Natural killer cell (primary cell): ENCODE measurements around the gene KIRREL3. TPM values are rescaled to one million over a fixed set of nuclear protein-coding genes. Genes with fewer than 3 reads are reported as not detected.

Experiments used
- ATAC-seq, 3 donors: fragments of 150-1000 bp in 2 of 3; fragments of 200-7000 bp in 1 of 3; cut with Tn5 transposase; 1 replicate in 1 of 3; 2 replicates in 2 of 3; pipeline ENCODE4 v1.10.0; 2021; ENCODE audit warnings: mild to moderate bottlenecking in 2 of 3, moderate library complexity in 2 of 3
- DNase-seq, 2 donors: peaks; one replicate each; pipeline versions ENCODE4 v3.0.0 to v3.0.0-alpha.2; 2013 to 2021; ENCODE audit warnings: mixed read lengths in 1 of 2
- H3K27ac ChIP-seq: one replicate; pipeline ENCODE4 v1.5.1; 2013; ENCODE audit warnings: mild to moderate bottlenecking, low read length
- H3K27me3 ChIP-seq: one replicate; pipeline ENCODE4 v1.6.1; 2013; ENCODE audit warnings: low read length; ENCODE audit not compliant: control insufficient read depth, insufficient read depth
- H3K36me3 ChIP-seq: one replicate; pipeline ENCODE4 v1.6.1; 2013; ENCODE audit warnings: low read length; ENCODE audit not compliant: control insufficient read depth, insufficient read depth
- H3K4me1 ChIP-seq: one replicate; pipeline ENCODE4 v1.6.1; 2013; ENCODE audit warnings: low read length; ENCODE audit not compliant: control insufficient read depth, insufficient read depth
- H3K4me3 ChIP-seq: one replicate; pipeline ENCODE4 v1.5.1; 2013; ENCODE audit warnings: low read length
- H3K9me3 ChIP-seq: one replicate; pipeline ENCODE4 v1.6.1; 2013; ENCODE audit warnings: low read length; ENCODE audit not compliant: control insufficient read depth, insufficient read depth
- H3K27ac Mint-ChIP-seq, 2 donors: one replicate each; pipeline ENCODE4 v1.8.0; 2022; ENCODE audit warnings: mild to moderate bottlenecking in 2 of 2, mixed read lengths in 2 of 2, moderate library complexity in 1 of 2
- H3K27me3 Mint-ChIP-seq, 2 donors: one replicate each; pipeline ENCODE4 v1.8.0; 2022; ENCODE audit warnings: low read depth in 2 of 2, mixed read lengths in 2 of 2
- H3K36me3 Mint-ChIP-seq: one replicate; pipeline ENCODE4 v1.8.0; 2022; ENCODE audit warnings: mixed read lengths
- H3K4me1 Mint-ChIP-seq, 2 donors: one replicate each; pipeline ENCODE4 v1.8.0; 2022; ENCODE audit warnings: mixed read lengths in 2 of 2
- H3K4me3 Mint-ChIP-seq: one replicate; pipeline ENCODE4 v1.8.0; 2022; ENCODE audit warnings: mild to moderate bottlenecking, moderate library complexity, mixed read lengths
- H3K9me3 Mint-ChIP-seq, 2 donors: one replicate each; pipeline ENCODE4 v1.8.0; 2022; ENCODE audit warnings: mixed read lengths in 2 of 2
- WGBS: methylation state at CpG from one replicate; pipeline ENCODE4 v1.1.7; 2013; ENCODE audit warnings: missing lambda C conversion rate; ENCODE audit not compliant: insufficient coverage; 5-methylcytosine and 5-hydroxymethylcytosine counted together
- intact Hi-C: fragments of 100-400 bp; cut with micrococcal nuclease; formaldehyde crosslinking; loops from one replicate; pipeline ENCODE4 v1.14.2; 2022
- total RNA-seq, 4 donors: library from RNA; stranded (reverse); fragments of 120-200 nt in 1 of 4; gene quantifications; one replicate each; pipeline versions ENCODE4 v1.2.3 to v1.2.4, GENCODE V29; 2013 to 2022
- TF ChIP-seq, protein P1 (sequence below): fragments of 200-600 bp; IDR thresholded peaks from one replicate; pipeline ENCODE4 v1.8.0; 2022; ENCODE audit warnings: antibody characterized with exemption

The KIRREL3 gene
- total RNA-seq, 3 donors from 2014 or later (not counting 1 experiment from before 2014, with no cell fraction given) = not detected

DNA sequence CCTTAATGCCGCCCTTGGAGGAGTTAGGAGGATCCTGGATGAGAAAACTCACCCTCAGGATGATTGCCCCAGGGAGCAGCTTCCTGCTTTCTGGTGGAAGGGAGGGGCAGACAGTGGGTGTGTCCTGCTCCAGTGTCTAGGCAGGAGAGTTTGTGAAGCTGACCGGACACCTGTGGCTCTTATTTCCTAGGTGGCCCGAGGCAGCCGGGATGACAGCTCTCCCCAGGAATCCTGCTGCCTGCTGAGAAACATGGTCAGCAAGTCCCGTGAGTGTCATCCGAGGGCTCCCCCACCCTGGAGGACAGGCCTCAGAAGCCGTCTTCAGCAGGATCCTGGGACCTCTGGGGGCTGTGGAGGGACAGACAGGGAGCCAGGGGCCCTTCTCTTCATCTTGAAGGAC is 594.7 kb downstream of the KIRREL3 start:
- Histone ChIP-seq H3K27ac (no peak overlapping the region), H3K4me3 (no peak overlapping the region), H3K36me3 (peaks cover 21% of the 10 kb centered on the region), H3K4me1 (no peaks in the 10 kb centered on the region), H3K27me3 (no peaks in the 10 kb centered on the region), H3K9me3 (no peaks in the 10 kb centered on the region)
- no peaks in the 10 kb centered on the region for H3K9me3 Mint-ChIP-seq
- H3K27ac Mint-ChIP-seq = peak overlapping the region in 1 of 2 donors; percentile 38
- H3K36me3 Mint-ChIP-seq = peaks cover 8% of the 10 kb centered on the region
- H3K4me1 Mint-ChIP-seq = peaks cover 18 to 34% of the 10 kb centered on the region in 2 donors
- no peak overlapping the region for H3K4me3 Mint-ChIP-seq
- H3K27me3 Mint-ChIP-seq = no peaks in the 10 kb centered on the region
- intact Hi-C loops = no loop called here
- TF ChIP-seq, protein P1, sequence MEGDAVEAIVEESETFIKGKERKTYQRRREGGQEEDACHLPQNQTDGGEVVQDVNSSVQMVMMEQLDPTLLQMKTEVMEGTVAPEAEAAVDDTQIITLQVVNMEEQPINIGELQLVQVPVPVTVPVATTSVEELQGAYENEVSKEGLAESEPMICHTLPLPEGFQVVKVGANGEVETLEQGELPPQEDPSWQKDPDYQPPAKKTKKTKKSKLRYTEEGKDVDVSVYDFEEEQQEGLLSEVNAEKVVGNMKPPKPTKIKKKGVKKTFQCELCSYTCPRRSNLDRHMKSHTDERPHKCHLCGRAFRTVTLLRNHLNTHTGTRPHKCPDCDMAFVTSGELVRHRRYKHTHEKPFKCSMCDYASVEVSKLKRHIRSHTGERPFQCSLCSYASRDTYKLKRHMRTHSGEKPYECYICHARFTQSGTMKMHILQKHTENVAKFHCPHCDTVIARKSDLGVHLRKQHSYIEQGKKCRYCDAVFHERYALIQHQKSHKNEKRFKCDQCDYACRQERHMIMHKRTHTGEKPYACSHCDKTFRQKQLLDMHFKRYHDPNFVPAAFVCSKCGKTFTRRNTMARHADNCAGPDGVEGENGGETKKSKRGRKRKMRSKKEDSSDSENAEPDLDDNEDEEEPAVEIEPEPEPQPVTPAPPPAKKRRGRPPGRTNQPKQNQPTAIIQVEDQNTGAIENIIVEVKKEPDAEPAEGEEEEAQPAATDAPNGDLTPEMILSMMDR = no peak
- DNase-seq (no peak), ATAC-seq (no peak)
- 95% methylated on average over 7 of the region's 7 CpGs for WGBS

DNA sequence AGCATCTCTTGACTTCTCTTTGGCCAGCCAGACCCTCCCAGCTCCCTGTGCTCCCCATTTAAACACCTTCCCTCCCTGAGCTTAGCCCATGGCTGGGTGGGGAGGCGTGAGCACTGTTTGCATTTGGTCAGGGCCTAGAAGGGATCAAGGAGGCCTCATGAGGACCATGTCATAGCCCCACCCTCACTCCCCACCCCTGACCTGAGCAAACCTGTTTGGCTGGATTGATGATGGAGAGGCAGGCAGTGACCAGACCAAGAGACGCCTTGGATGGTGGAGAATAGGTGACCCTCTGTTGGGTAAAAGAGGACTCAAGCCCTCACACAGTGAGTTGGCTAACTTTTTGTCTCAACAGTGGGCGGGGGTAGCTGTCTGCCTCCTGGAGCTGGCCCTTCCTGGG is 595.2 kb downstream of the KIRREL3 start:
- H3K9me3 Mint-ChIP-seq = no peaks in the 10 kb centered on the region

DNA sequence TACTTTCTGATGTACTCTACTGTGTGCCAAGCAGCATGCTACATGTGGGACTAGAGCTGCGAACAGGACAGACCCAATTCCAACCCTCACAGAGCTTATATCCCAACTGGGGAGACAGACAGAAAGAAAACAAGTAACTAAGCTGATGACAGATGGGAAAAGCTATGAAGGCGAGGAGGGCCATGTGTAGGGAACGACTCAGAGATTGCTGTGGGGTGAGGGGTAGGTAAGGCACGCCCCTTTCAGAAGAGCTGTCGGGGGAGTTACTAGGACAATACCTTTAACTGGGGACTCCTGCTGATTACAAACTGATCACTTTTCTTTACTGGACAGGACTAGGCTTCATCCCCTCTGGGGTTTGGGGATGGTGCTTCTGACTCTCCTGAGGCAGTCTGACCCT is 596.2 kb downstream of the KIRREL3 start:
- peaks cover 26 to 41% of the 10 kb centered on the region in 2 donors for H3K4me1 Mint-ChIP-seq
- H3K4me3 ChIP-seq = no peak overlapping the region
- H3K36me3 ChIP-seq = peaks cover 20% of the 10 kb centered on the region
- no peaks in the 10 kb centered on the region for H3K9me3 ChIP-seq
- whole genome bisulfite sequencing = 95% methylated on average over 5 of the region's 5 CpGs
- H3K27ac ChIP-seq = no peak overlapping the region
- DNase-seq (no peak), ATAC-seq (no peak)
- TF ChIP-seq, protein P1 = no peak
- peaks cover 6% of the 10 kb centered on the region for H3K36me3 Mint-ChIP-seq
- no peaks in the 10 kb centered on the region for H3K27me3 ChIP-seq
- intact Hi-C loops = no loop called here
- no peak overlapping the region for H3K4me3 Mint-ChIP-seq
- H3K27me3 Mint-ChIP-seq = no peaks in the 10 kb centered on the region
- H3K27ac Mint-ChIP-seq = peak overlapping the region in 1 of 2 donors; percentile 39
- no peaks in the 10 kb centered on the region for H3K4me1 ChIP-seq
- H3K9me3 Mint-ChIP-seq = no peaks in the 10 kb centered on the region

More for the DNA sequence above, 595.2 kb downstream of the KIRREL3 start:
- intact Hi-C loops = no loop called here
- no peaks in the 10 kb centered on the region for H3K27me3 ChIP-seq
- no peak overlapping the region for H3K4me3 Mint-ChIP-seq
- H3K9me3 ChIP-seq = no peaks in the 10 kb centered on the region
- H3K27ac Mint-ChIP-seq = peak overlapping the region in 1 of 2 donors; percentile 38
- peaks cover 8% of the 10 kb centered on the region for H3K36me3 Mint-ChIP-seq
- DNase-seq = no peak
- TF ChIP-seq, protein P1 = no peak
- 88% methylated on average over 3 of the region's 3 CpGs for WGBS
- peaks cover 24 to 39% of the 10 kb centered on the region in 2 donors for H3K4me1 Mint-ChIP-seq
- H3K36me3 ChIP-seq = peaks cover 20% of the 10 kb centered on the region
- no peaks in the 10 kb centered on the region for H3K4me1 ChIP-seq
- H3K4me3 ChIP-seq = no peak overlapping the region
- no peak for ATAC-seq
- no peak overlapping the region for H3K27ac ChIP-seq
- no peaks in the 10 kb centered on the region for H3K27me3 Mint-ChIP-seq

DNA sequence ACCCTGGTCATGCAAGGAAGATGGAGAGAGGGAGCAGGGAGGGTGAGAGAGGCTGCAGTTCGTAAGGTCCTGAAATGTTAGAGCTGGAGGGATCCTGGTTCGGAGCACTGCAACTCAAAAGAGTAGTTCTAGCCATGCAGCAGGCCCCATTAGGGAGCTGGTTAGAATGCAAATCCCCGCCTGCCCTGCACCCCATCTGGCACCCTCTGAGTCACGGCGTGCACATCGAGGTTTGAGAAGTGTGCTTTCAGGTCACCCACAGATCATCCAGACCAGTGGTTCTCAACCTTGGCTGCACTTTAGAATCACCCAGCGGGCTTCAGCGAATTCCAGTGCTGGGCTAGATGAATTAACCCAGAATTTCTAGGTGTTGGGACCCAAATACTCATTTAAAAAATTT is 596.9 kb downstream of the KIRREL3 start:
- H3K27me3 Mint-ChIP-seq = no peaks in the 10 kb centered on the region
- Histone ChIP-seq H3K27ac (no peak overlapping the region), H3K4me1 (no peaks in the 10 kb centered on the region), H3K4me3 (no peak overlapping the region), H3K36me3 (peaks cover 14% of the 10 kb centered on the region), H3K27me3 (no peaks in the 10 kb centered on the region), H3K9me3 (no peaks in the 10 kb centered on the region)
- WGBS = 69% methylated on average over 8 of the region's 8 CpGs
- H3K4me1 Mint-ChIP-seq = peaks cover 26 to 41% of the 10 kb centered on the region in 2 donors
- no peaks in the 10 kb centered on the region for H3K9me3 Mint-ChIP-seq
- H3K36me3 Mint-ChIP-seq = no peaks in the 10 kb centered on the region
- H3K4me3 Mint-ChIP-seq = no peak overlapping the region
- no peak overlapping the region for H3K27ac Mint-ChIP-seq
- DNase-seq = no peak
- no peak for ATAC-seq
- TF ChIP-seq, protein P1 = no peak
- intact Hi-C loops = no loop called here
